ENCODE measurements around the gene LRAT.

DNA sequence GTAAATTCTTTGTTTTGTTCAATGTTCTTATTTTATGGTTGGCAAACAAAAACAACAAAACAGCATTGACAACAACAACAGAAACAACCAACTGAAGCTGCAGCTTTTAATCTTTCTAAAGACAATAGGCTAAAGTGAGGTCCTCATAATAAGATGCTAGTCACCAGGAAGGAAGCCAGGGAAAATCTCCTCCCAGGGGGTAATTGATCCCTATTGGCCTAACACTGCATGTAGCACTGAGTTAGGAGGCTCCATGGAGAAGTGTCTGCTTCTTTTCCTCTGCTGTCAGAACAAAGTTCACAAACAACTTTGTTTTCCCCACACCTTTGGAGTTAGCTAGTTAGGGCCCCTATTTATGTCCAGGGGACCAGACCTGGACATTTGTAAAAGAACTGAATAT lies 4.7 kb upstream of the LRAT start:
- no peak for TF ChIP-seq EZH2 (IDR thresholded peaks at IDR 0.05)
- TF ChIP-seq, protein P1, sequence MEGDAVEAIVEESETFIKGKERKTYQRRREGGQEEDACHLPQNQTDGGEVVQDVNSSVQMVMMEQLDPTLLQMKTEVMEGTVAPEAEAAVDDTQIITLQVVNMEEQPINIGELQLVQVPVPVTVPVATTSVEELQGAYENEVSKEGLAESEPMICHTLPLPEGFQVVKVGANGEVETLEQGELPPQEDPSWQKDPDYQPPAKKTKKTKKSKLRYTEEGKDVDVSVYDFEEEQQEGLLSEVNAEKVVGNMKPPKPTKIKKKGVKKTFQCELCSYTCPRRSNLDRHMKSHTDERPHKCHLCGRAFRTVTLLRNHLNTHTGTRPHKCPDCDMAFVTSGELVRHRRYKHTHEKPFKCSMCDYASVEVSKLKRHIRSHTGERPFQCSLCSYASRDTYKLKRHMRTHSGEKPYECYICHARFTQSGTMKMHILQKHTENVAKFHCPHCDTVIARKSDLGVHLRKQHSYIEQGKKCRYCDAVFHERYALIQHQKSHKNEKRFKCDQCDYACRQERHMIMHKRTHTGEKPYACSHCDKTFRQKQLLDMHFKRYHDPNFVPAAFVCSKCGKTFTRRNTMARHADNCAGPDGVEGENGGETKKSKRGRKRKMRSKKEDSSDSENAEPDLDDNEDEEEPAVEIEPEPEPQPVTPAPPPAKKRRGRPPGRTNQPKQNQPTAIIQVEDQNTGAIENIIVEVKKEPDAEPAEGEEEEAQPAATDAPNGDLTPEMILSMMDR (IDR thresholded peaks at IDR 0.05), result no peak

Data from neural progenitor cell (in vitro differentiated cells).